Mucosa of rectum (tissue), 2 donors: ENCODE data around the gene C11orf68.

Source experiments
- H3K27ac ChIP-seq, 2 donors: one replicate each; pipeline ENCODE4 v1.7.0; 2013; ENCODE audit warnings: inconsistent platforms in 2 of 2, low read depth in 2 of 2, low read length in 2 of 2
- H3K27me3 ChIP-seq, 2 donors: one replicate each; pipeline ENCODE4 v1.7.0; 2013; ENCODE audit warnings: low read length in 2 of 2; ENCODE audit not compliant: control insufficient read depth in 2 of 2, insufficient read depth in 2 of 2
- H3K36me3 ChIP-seq, 2 donors: one replicate each; pipeline ENCODE4 v1.7.0; 2013; ENCODE audit warnings: low read length in 2 of 2; ENCODE audit not compliant: control insufficient read depth in 2 of 2, insufficient read depth in 2 of 2
- H3K4me1 ChIP-seq, 2 donors: one replicate each; pipeline ENCODE4 v1.7.0; 2013; ENCODE audit warnings: low read length in 2 of 2, mild to moderate bottlenecking in 1 of 2; ENCODE audit not compliant: control insufficient read depth in 2 of 2, insufficient read depth in 2 of 2
- H3K4me3 ChIP-seq, 2 donors: one replicate each; pipeline ENCODE4 v1.7.0; 2013; ENCODE audit warnings: low read length in 2 of 2
- H3K9ac ChIP-seq, 2 donors: one replicate each; pipeline ENCODE4 v1.7.0; 2013; ENCODE audit warnings: low read length in 2 of 2, low read depth in 1 of 2, mild to moderate bottlenecking in 1 of 2
- H3K9me3 ChIP-seq, 2 donors: one replicate each; pipeline ENCODE4 v1.7.0; 2013; ENCODE audit warnings: low read length in 2 of 2; ENCODE audit not compliant: control insufficient read depth in 2 of 2
- donor health status: healthy.
- donor health status: Normal muscosa, but diverticular disease.

The C11orf68 gene

DNA sequence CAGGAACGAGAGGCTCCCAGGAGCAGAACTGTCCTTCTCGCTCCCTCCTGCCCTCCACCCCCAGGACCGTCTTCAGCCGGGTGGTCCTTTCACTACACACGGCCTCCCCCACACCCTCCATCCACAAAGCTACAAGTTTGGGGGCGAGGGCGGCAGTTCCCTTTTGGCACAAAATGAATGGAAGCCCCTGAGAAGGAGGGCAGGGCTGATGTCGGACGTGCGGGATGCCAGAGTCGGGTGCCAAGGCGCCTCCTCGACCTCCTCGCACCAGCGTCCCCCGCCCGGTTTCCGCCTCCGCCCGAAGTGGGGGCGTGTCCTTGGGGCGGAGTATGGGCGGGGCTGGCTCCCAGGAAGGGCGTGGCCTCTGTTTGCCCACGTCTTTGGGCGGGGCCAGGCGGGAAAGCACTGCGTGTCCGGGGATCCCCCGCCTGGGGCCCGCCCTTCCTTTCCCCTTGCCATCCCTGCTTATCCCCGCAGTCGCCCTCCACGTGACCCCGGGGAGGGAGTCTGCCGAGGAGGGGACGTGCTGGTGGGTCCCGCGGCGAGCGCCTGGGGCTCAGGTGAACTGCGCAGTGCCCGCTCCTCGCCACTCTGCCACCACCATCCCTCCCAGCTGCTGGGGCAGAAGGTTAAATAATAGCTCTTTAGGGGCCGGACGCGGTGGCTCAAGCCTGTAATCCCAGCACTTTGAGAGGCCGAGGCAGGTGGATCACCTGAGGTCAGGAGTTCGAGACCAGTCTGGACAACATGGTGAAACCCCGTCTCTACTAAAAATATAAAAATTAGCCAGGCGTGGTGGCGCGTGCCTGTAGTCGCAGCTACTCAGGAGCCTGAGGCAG is 45.3 kb downstream of the C11orf68 start:
- Histone ChIP-seq H3K9ac (peak overlapping the region; percentile 79 to 82), H3K27me3 (no peaks in the 10 kb centered on the region), H3K4me1 (peaks cover 13 to 16% of the 10 kb centered on the region in 2 donors), H3K9me3 (no peaks in the 10 kb centered on the region), H3K27ac (peak overlapping the region; percentile 48 to 77), H3K4me3 (peak overlapping the region; percentile 64 to 75), H3K36me3 (no peaks in the 10 kb centered on the region)

GRCh38 chr11:65872586-65873317 is 46.1 kb downstream of the C11orf68 start, which contains the start of gene EFEMP2:
Gene EFEMP2 (minus strand): TSS chr11:65872800. CDS start chr11:65872354, 446 bp downstream.
- H3K36me3 ChIP-seq: no peaks in the 10 kb centered on the region
- H3K4me3 ChIP-seq: peak within 1 kb of the TSS; percentile 64 to 75
- peak within 1 kb of the TSS; percentile 79 to 82 for H3K9ac ChIP-seq
- peak within 1 kb of the TSS; percentile 48 to 77 for H3K27ac ChIP-seq
- peaks cover 13 to 16% of the 10 kb centered on the region in 2 donors for H3K4me1 ChIP-seq
- no peaks in the 10 kb centered on the region for H3K9me3 ChIP-seq
- no peaks in the 10 kb centered on the region for H3K27me3 ChIP-seq

- Histone ChIP-seq H3K27ac (peak overlapping the region; percentile 48 to 77), H3K4me3 (peak overlapping the region; percentile 24 to 56), H3K4me1 (peaks cover 13 to 16% of the 10 kb centered on the region in 2 donors), H3K9ac (peak overlapping the region; percentile 31 to 32), H3K9me3 (no peaks in the 10 kb centered on the region), H3K27me3 (no peaks in the 10 kb centered on the region), H3K36me3 (no peaks in the 10 kb centered on the region)
Measured at GRCh38 chr11:65871811-65872548, 46.9 kb downstream of the C11orf68 start.

- Histone ChIP-seq H3K27me3 (no peaks in the 10 kb centered on the region), H3K36me3 (peaks cover under 1 to 5% of the 10 kb centered on the region in 2 donors), H3K4me3 (peak overlapping the region in 1 of 2 donors; percentile 56), H3K4me1 (peaks cover 13 to 16% of the 10 kb centered on the region in 2 donors), H3K9ac (peak overlapping the region in 1 of 2 donors; percentile 32), H3K9me3 (no peaks in the 10 kb centered on the region), H3K27ac (peak overlapping the region in 1 of 2 donors; percentile 77)
Measured at GRCh38 chr11:65870706-65871681, 47.9 kb downstream of the C11orf68 start.

DNA sequence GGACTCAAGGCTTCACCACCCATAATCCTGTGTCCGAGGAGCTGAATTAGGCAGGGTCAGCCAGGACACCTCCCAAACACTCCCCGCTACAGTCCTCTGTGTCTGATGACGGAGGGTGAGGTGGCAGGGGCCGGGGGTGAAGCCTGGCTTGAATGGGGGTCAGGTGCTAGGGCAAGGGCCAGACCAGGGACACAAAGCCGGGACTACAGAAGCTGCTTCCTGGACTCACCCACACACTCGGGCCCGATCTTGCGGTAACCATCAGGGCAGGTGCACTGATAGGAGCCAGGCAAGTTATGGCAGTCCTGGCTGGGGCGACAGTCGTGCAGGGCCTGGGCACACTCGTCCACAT is 48.6 kb downstream of the C11orf68 start:
- Histone ChIP-seq H3K27ac (no peak overlapping the region), H3K9ac (no peak overlapping the region), H3K9me3 (no peaks in the 10 kb centered on the region), H3K27me3 (no peaks in the 10 kb centered on the region), H3K36me3 (peaks cover 7 to 9% of the 10 kb centered on the region in 2 donors), H3K4me3 (no peak overlapping the region), H3K4me1 (peaks cover 13 to 16% of the 10 kb centered on the region in 2 donors)

DNA sequence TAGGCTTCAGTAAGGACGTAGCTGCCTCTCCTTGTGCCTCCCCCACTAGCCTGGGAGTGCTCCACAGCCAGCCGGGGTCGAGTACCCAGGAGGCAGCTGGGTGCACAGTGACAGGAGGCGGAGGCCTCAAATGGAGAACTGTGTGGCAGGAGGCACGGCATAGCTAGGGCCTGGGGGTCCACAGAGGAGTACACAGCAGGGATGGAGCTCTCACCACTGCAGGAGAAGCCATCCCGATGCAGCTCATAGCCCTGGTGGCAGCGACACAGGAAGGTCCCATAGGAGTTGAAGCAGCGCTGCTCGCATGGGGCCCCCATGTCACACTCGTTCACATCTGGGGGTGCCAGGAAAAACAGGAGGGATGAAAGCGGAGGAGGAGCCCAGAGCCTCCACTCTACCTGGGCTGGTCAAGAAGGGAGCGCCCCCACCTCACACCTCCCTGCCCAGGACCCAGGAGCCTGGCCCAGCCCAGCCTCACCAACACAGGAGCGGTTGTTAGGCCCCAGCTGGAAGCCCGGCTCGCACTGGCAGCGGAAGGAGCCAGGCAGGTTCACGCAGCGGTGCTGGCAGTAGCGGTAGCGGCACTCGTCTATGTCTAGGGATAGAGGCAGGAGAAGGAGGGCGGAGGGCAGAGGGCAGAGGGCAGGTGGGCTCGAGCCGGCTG is 49.1 kb downstream of the C11orf68 start:
- Histone ChIP-seq H3K9me3 (no peaks in the 10 kb centered on the region), H3K4me3 (no peak overlapping the region), H3K27me3 (no peaks in the 10 kb centered on the region), H3K9ac (no peak overlapping the region), H3K27ac (no peak overlapping the region), H3K36me3 (peaks cover 12 to 14% of the 10 kb centered on the region in 2 donors), H3K4me1 (peaks cover 13 to 16% of the 10 kb centered on the region in 2 donors)

- no peaks in the 10 kb centered on the region for H3K27me3 ChIP-seq
- peaks cover 21 to 23% of the 10 kb centered on the region in 2 donors for H3K36me3 ChIP-seq
- H3K4me1 ChIP-seq: peaks cover 13 to 16% of the 10 kb centered on the region in 2 donors
Measured at GRCh38 chr11:65868907-65869306, 50.0 kb downstream of the C11orf68 start.

GRCh38 chr11:65868076-65868667 is 50.7 kb downstream of the C11orf68 start:
- Histone ChIP-seq H3K27me3 (no peaks in the 10 kb centered on the region), H3K4me3 (no peak overlapping the region), H3K4me1 (peaks cover 11 to 12% of the 10 kb centered on the region in 2 donors), H3K36me3 (peaks cover 28 to 30% of the 10 kb centered on the region in 2 donors), H3K27ac (no peak overlapping the region), H3K9me3 (no peaks in the 10 kb centered on the region), H3K9ac (no peak overlapping the region)

More at GRCh38 chr11:65868907-65869306, 50.0 kb downstream of the C11orf68 start:
- H3K9ac ChIP-seq: no peak overlapping the region
- H3K9me3 ChIP-seq: no peaks in the 10 kb centered on the region
- no peak overlapping the region for H3K4me3 ChIP-seq
- no peak overlapping the region for H3K27ac ChIP-seq
